ENCODE results near the gene ALG9. TPM values are rescaled to one million over a fixed set of nuclear protein-coding genes. Genes with fewer than 3 reads are reported as not detected.

The ALG9 gene
- polyA plus RNA-seq, 2 of the 4 experiments (the other 2 are of a cell fraction) = 15.3 to 33.3 TPM

GRCh38 chr11:111835665-111836064, 35.7 kb downstream of the ALG9 start (continued):
- TF ChIP-seq PHF8 (IDR thresholded peaks at IDR 0.05; ENCODE audit: borderline replicate concordance, low read depth) (no peak), USF2 (IDR thresholded peaks at IDR 0.05) (no peak), FOXS1 (CRISPR knock-in tag; IDR thresholded peaks at IDR 0.05) (no peak), ATOH8 (CRISPR knock-in tag; IDR thresholded peaks at IDR 0.05; ENCODE audit: low read depth) (no peak), ZFP36 (IDR thresholded peaks at IDR 0.05; ENCODE audit: borderline replicate concordance, partially characterized antibody) (no peak)

GRCh38 chr11:111834432-111835163, 36.8 kb downstream of the ALG9 start:
- FAIRE-seq (no peak), DNase-seq (ENCODE audit: low read depth in 1 of 2, low spot score in 1 of 2) (no peak), ATAC-seq (no peak)
- Histone ChIP-seq H3K9me3 (no peaks in the 10 kb centered on the region), H3K27ac (no peak overlapping the region), H3K4me2 (no peak overlapping the region), H3K4me3 (no peak overlapping the region), H3K4me1 (no peaks in the 10 kb centered on the region)
- POLR2A ChIA-PET = no interaction called here
- 80% methylated on average over 3 of the region's 3 CpGs for WGBS (ENCODE audit: missing lambda C conversion rate)
- TF ChIP-seq CBX8 (IDR thresholded peaks at IDR 0.05) (no peak), JUN (IDR thresholded peaks at IDR 0.05) (no peak), ATOH8 (CRISPR knock-in tag; IDR thresholded peaks at IDR 0.05; ENCODE audit: low read depth) (no peak), SMC3 (IDR thresholded peaks at IDR 0.05) (no peak), MAX (IDR thresholded peaks at IDR 0.05) (no peak), BCL3 (IDR thresholded peaks at IDR 0.05) (no peak), FOXS1 (CRISPR knock-in tag; IDR thresholded peaks at IDR 0.05) (no peak), FOSB (CRISPR knock-in tag; IDR thresholded peaks at IDR 0.05) (no peak), EHMT2 (IDR thresholded peaks at IDR 0.05; ENCODE audit: low read depth) (no peak), RCOR1 (IDR thresholded peaks at IDR 0.05; ENCODE audit: low read depth, low read length) (no peak), E2F6 (IDR thresholded peaks at IDR 0.05; ENCODE audit: borderline replicate concordance, low read depth) (no peak), TFCP2L1 (CRISPR knock-in tag; IDR thresholded peaks at IDR 0.05) (no peak), MYC (IDR thresholded peaks at IDR 0.05; ENCODE audit: borderline replicate concordance, low read length) (no peak), ZSCAN20 (CRISPR knock-in tag; IDR thresholded peaks at IDR 0.05) (no peak), BHLHE40 (IDR thresholded peaks at IDR 0.05; ENCODE audit: low read depth, low read length) (no peak), MAFK (IDR thresholded peaks at IDR 0.05; ENCODE audit: partially characterized antibody) (no peak), HOXA7 (CRISPR knock-in tag; IDR thresholded peaks at IDR 0.05) (no peak)
- CTCF ChIA-PET = interaction anchor here (1.1 to 1.2 kb wide), 2 partner anchors 12 to 248 kb away, joined by 3 read pairs; no protein-coding TSS in a partner anchor

- no peak for ATAC-seq
- TF ChIP-seq ATOH8 (CRISPR knock-in tag; IDR thresholded peaks at IDR 0.05; ENCODE audit: low read depth) (no peak), CBX8 (IDR thresholded peaks at IDR 0.05) (no peak), ZFP36 (IDR thresholded peaks at IDR 0.05; ENCODE audit: borderline replicate concordance, partially characterized antibody) (no peak), EHMT2 (IDR thresholded peaks at IDR 0.05; ENCODE audit: low read depth) (no peak), SREBF2 (IDR thresholded peaks at IDR 0.05) (no peak), CHD2 (IDR thresholded peaks at IDR 0.05; ENCODE audit: low read length, partially characterized antibody) (no peak), NPAS2 (CRISPR knock-in tag; IDR thresholded peaks at IDR 0.05; ENCODE audit: borderline replicate concordance) (no peak), BCL3 (IDR thresholded peaks at IDR 0.05) (no peak)
Measured at GRCh38 chr11:111833524-111833923, 37.9 kb downstream of the ALG9 start.

More at GRCh38 chr11:111833524-111833923, 37.9 kb downstream of the ALG9 start:
- ChIA-PET CTCF (interaction anchor here (0.7 to 2.3 kb wide), 3 partner anchors 9 to 378 kb away, joined by 3 to 8 read pairs (median 5); no protein-coding TSS in a partner anchor), POLR2A (no interaction called here)
- no peaks in the 10 kb centered on the region for H3K9me3 ChIP-seq
- 88% methylated on average over 4 of the region's 4 CpGs for WGBS (ENCODE audit: missing lambda C conversion rate)
- H3K4me1 ChIP-seq = no peaks in the 10 kb centered on the region
- H3K4me2 ChIP-seq = no peak overlapping the region
- FAIRE-seq (no peak), DNase-seq (ENCODE audit: low read depth in 1 of 2, low spot score in 1 of 2) (no peak)
- H3K27ac ChIP-seq = no peak overlapping the region
- H3K4me3 ChIP-seq = no peak overlapping the region
